ENCODE measurements around the gene MBD6.
"Not testable (repeated sequence)": the region's sequence is repeated elsewhere in the genome, so short reads cannot be mapped to it uniquely, and the experiment has no call there.

Gene MBD6

GRCh38 chr12:57488402-57489156, 34.0 kb upstream of the MBD6 start:
- DNase-seq (ENCODE audit: low spot score) = no peak

GRCh38 chr12:57489157-57489641, 33.4 kb upstream of the MBD6 start:
- DNase-seq (ENCODE audit: low spot score) = peak; percentile 72

- no peak for DNase-seq (ENCODE audit: low spot score)
These were observed 32.5 kb upstream of the MBD6 start for GRCh38 chr12:57490126-57490525.

GRCh38 chr12:57491393-57492280, 31.0 kb upstream of the MBD6 start:
- DNase-seq (ENCODE audit: low spot score) = no peak

GRCh38 chr12:57495051-57495701, 27.4 kb upstream of the MBD6 start:
- not testable (repeated sequence) for DNase-seq (ENCODE audit: low spot score)

- DNase-seq (ENCODE audit: low spot score) = no peak
These were observed 25.8 kb upstream of the MBD6 start for GRCh38 chr12:57496822-57497221.

- DNase-seq (ENCODE audit: low spot score) = no peak
These were observed 25.1 kb upstream of the MBD6 start for GRCh38 chr12:57497223-57498131.

- no peak for DNase-seq (ENCODE audit: low spot score)
These were observed 24.5 kb upstream of the MBD6 start for GRCh38 chr12:57498132-57498502.

- no peak for DNase-seq (ENCODE audit: low spot score)
These were observed 24.1 kb upstream of the MBD6 start for GRCh38 chr12:57498571-57498970.

GRCh38 chr12:57500213-57500612, 22.4 kb upstream of the MBD6 start:
- DNase-seq (ENCODE audit: low spot score) = no peak

- DNase-seq (ENCODE audit: low spot score) = not testable (repeated sequence)
These were observed 20.2 kb upstream of the MBD6 start for GRCh38 chr12:57502311-57502969.

GRCh38 chr12:57506541-57506940, 16.1 kb upstream of the MBD6 start:
- DNase-seq (ENCODE audit: low spot score) = not testable (repeated sequence)

- not testable (repeated sequence) for DNase-seq (ENCODE audit: low spot score)
These were observed 14.8 kb upstream of the MBD6 start for GRCh38 chr12:57507796-57508195.

GRCh38 chr12:57511161-57511560, 11.5 kb upstream of the MBD6 start:
- DNase-seq (ENCODE audit: low spot score) = no peak

- no peak for DNase-seq (ENCODE audit: low spot score)
These were observed 10.9 kb upstream of the MBD6 start for GRCh38 chr12:57511588-57512325.

GRCh38 chr12:57512665-57513064, 10.0 kb upstream of the MBD6 start:
- no peak for DNase-seq (ENCODE audit: low spot score)

- DNase-seq (ENCODE audit: low spot score) = no peak
These were observed 9.4 kb upstream of the MBD6 start for GRCh38 chr12:57513266-57513665.

- DNase-seq (ENCODE audit: low spot score) = not testable (repeated sequence)
These were observed 8.9 kb upstream of the MBD6 start for GRCh38 chr12:57513677-57514076.

GRCh38 chr12:57514246-57514645, 8.4 kb upstream of the MBD6 start:
- DNase-seq (ENCODE audit: low spot score) = not testable (repeated sequence)

- no peak for DNase-seq (ENCODE audit: low spot score)
These were observed 7.8 kb upstream of the MBD6 start for GRCh38 chr12:57514720-57515407.
